HepG2 (cell line): Measurements from ENCODE around the gene KHNYN. TPM values are rescaled to one million over a fixed set of nuclear protein-coding genes. Genes with fewer than 3 reads are reported as not detected.
"Not testable (repeated sequence)": the region's sequence is repeated elsewhere in the genome, so short reads cannot be mapped to it uniquely, and the experiment has no call there.

Source experiments
- ATAC-seq: fragments of 200-7000 bp; cut with Tn5 transposase; 3 replicates; pipeline ENCODE4 v1.9.1; 2020; ENCODE audit warnings: mild to moderate bottlenecking, moderate library complexity
- BruUV-seq: library from RNA; stranded (reverse); fragments of 400-500 nt; replicated peaks from 2 replicates; lab custom pipeline; 2021; lab: Mats Ljungman, UMichigan
- CTCF ChIA-PET: fragments of 300-600 bp; formaldehyde crosslinking; extraction: SDS; loops from one replicate; lab custom pipeline; 2021; ENCODE audit warnings: low total read pairs, inconsistent platforms, low intra/inter-chr PET ratio; lab: Yijun Ruan, JAX
- POLR2A ChIA-PET: fragments of 350-600 bp; sonication (Branson Sonifier 250); formaldehyde crosslinking; loops from one replicate; lab custom pipeline; 2020; ENCODE audit warnings: antibody characterized with exemption, inconsistent platforms; lab: Yijun Ruan, JAX
- DNase-seq: peaks from one replicate; pipeline ENCODE4 v3.0.0-alpha.2; 2015; ENCODE audit warnings: low spot score
- FAIRE-seq: peaks from 3 replicates; lab custom pipeline; 2011; peaks lifted over from hg19 to GRCh38; lab: Jason Lieb, UNC
- H2AFZ ChIP-seq: one replicate; pipeline ENCODE4 v1.6.1; 2011; ENCODE audit warnings: low read length, inconsistent platforms
- H3K27ac ChIP-seq: fragments of 300-600 bp; 3 replicates; pipeline ENCODE4 v1.8.0; 2011; ENCODE audit warnings: mixed run types, mild to moderate bottlenecking, mixed read lengths, low read length, inconsistent platforms; ENCODE audit not compliant: insufficient read depth; ENCODE audit errors: extremely low read length
- H3K27me3 ChIP-seq, 2 experiments: fragments of 200-600 bp in 1 of 2; 2 replicates in 1 of 2; 3 replicates in 1 of 2; pipeline versions ENCODE4 v1.6.0 to v1.8.0; 2011; ENCODE audit warnings: low read length in 2 of 2, mild to moderate bottlenecking in 2 of 2, moderate library complexity in 2 of 2, inconsistent platforms in 1 of 2; ENCODE audit not compliant: insufficient read depth in 2 of 2, control insufficient read depth in 1 of 2
- H3K36me3 ChIP-seq, 2 experiments: fragments of 200-600 bp in 1 of 2; replicated peaks in 1 of 2; 2 replicates in 1 of 2; 3 replicates in 1 of 2; pipeline versions ENCODE4 v1.5.1 to v1.8.0; 2011; ENCODE audit warnings: low read length in 2 of 2, inconsistent platforms in 1 of 2; ENCODE audit not compliant: insufficient read depth in 2 of 2, control insufficient read depth in 1 of 2
- H3K4me1 ChIP-seq: 2 replicates; pipeline ENCODE4 v1.5.1; 2012; ENCODE audit warnings: low read length, inconsistent platforms; ENCODE audit not compliant: insufficient read depth
- H3K4me2 ChIP-seq: 2 replicates; pipeline ENCODE4 v1.6.0; 2011; ENCODE audit warnings: low read depth, low read length, inconsistent platforms
- H3K4me3 ChIP-seq, 3 experiments: fragments of 200-600 bp in 1 of 3; sonication (generic), shearing (Covaris generic) in 1 of 3; replicated peaks in 1 of 3; 2 replicates each; pipeline ENCODE4 v1.5.1; 2011 to 2016; ENCODE audit warnings: low read length in 3 of 3, inconsistent platforms in 2 of 3, low read depth in 2 of 3, mild to moderate bottlenecking in 2 of 3, control low read depth in 1 of 3, mixed read lengths in 1 of 3; ENCODE audit not compliant: insufficient read depth in 1 of 3
- H3K79me2 ChIP-seq: one replicate; pipeline ENCODE4 v1.6.1; 2011; ENCODE audit warnings: low read length, inconsistent platforms; ENCODE audit not compliant: insufficient read depth
- H3K9ac ChIP-seq: 2 replicates; pipeline ENCODE4 v1.6.0; 2011; ENCODE audit warnings: mild to moderate bottlenecking, low read depth, low read length, inconsistent platforms; ENCODE audit not compliant: insufficient read depth
- H3K9me3 ChIP-seq: 2 replicates; pipeline ENCODE4 v1.5.1; 2012; ENCODE audit warnings: mild to moderate bottlenecking, low read length
- H4K20me1 ChIP-seq: 2 replicates; pipeline ENCODE4 v1.6.0; 2011; ENCODE audit warnings: inconsistent platforms, mild to moderate bottlenecking, low read length, moderate library complexity; ENCODE audit not compliant: insufficient read depth
- IRX3 ChIP-seq: sonication (generic); formaldehyde crosslinking; IDR thresholded peaks from 2 replicates; pipeline ENCODE4 v1.8.1; 2023; ENCODE audit warnings: mild to moderate bottlenecking, low read depth, missing genetic modification reagents, borderline replicate concordance
- MYNN ChIP-seq: sonication (generic); formaldehyde crosslinking; IDR thresholded peaks from 2 replicates; pipeline ENCODE4 v1.4.0; 2020; ENCODE audit warnings: mild to moderate bottlenecking, low read depth, missing genetic modification reagents
- TCF7 ChIP-seq: sonication (generic); IDR thresholded peaks from 2 replicates; pipeline ENCODE4 v1.6.1; 2016; ENCODE audit warnings: antibody characterized with exemption, low read depth
- ZNF138 ChIP-seq: sonication (generic); formaldehyde crosslinking; IDR thresholded peaks from 2 replicates; pipeline ENCODE4 v1.5.0; 2020; ENCODE audit warnings: mild to moderate bottlenecking, low read depth, missing genetic modification reagents
- WGBS: methylation state at CpG from one replicate; pipeline ENCODE4 v1.1.6; 2017; ENCODE audit warnings: low lambda C conversion rate; 5-methylcytosine and 5-hydroxymethylcytosine counted together
- in situ Hi-C: cut with HindIII; loops from 2 replicates; pipeline ENCODE4 v1.10.0; 2017; ENCODE audit warnings: low pct_unique_long_range_greater_than_20kb; ENCODE audit not compliant: extremely low pct_ligation_motif_present
- intact Hi-C: fragments of 100-400 bp; cut with micrococcal nuclease; formaldehyde crosslinking; loops from one replicate; pipeline ENCODE4 v1.10.0; 2022; ENCODE audit not compliant: unreplicated experiment
- polyA plus RNA-seq, 8 experiments: library from polyadenylated mRNA; depleted of rRNA in 3 of 8; stranded (reverse) in 7 of 8; unstranded in 1 of 8; fragments of >200 nt; fragmentation: Illumina TruSeq in 4 of 8; extraction: Trizol in 4 of 8; gene quantifications; 2 replicates each; pipeline versions ENCODE4 v1.2.1 to v1.2.3, GENCODE V29; 2011 to 2016; ENCODE audit warnings: low read depth in 4 of 8, missing spikeins in 1 of 8, mixed read lengths in 1 of 8; ENCODE audit not compliant: insufficient read depth in 1 of 8
- total RNA-seq, 5 experiments: library from RNA; depleted of rRNA; stranded (reverse); fragments of >200 nt; fragmentation: Illumina TruSeq; extraction: Trizol; gene quantifications; 2 replicates each; pipeline ENCODE4 v1.2.3, GENCODE V29; 2016; ENCODE audit warnings: low read depth in 1 of 5
- TF ChIP-seq, protein P1 (sequence below): sonication (generic); formaldehyde crosslinking; IDR thresholded peaks from 2 replicates; pipeline ENCODE4 v1.5.1; 2020; ENCODE audit warnings: mild to moderate bottlenecking, missing genetic modification reagents, borderline replicate concordance

The KHNYN gene
- total and polyA plus RNA-seq, 2 of the 13 experiments (the other 11 are each of a cell fraction or from before 2014, with no cell fraction given), result 52.8 to 75.7 TPM

GRCh38 chr14:24473211-24473610 is 43.5 kb downstream of the KHNYN start (continued):
- TF ChIP-seq, protein P1, sequence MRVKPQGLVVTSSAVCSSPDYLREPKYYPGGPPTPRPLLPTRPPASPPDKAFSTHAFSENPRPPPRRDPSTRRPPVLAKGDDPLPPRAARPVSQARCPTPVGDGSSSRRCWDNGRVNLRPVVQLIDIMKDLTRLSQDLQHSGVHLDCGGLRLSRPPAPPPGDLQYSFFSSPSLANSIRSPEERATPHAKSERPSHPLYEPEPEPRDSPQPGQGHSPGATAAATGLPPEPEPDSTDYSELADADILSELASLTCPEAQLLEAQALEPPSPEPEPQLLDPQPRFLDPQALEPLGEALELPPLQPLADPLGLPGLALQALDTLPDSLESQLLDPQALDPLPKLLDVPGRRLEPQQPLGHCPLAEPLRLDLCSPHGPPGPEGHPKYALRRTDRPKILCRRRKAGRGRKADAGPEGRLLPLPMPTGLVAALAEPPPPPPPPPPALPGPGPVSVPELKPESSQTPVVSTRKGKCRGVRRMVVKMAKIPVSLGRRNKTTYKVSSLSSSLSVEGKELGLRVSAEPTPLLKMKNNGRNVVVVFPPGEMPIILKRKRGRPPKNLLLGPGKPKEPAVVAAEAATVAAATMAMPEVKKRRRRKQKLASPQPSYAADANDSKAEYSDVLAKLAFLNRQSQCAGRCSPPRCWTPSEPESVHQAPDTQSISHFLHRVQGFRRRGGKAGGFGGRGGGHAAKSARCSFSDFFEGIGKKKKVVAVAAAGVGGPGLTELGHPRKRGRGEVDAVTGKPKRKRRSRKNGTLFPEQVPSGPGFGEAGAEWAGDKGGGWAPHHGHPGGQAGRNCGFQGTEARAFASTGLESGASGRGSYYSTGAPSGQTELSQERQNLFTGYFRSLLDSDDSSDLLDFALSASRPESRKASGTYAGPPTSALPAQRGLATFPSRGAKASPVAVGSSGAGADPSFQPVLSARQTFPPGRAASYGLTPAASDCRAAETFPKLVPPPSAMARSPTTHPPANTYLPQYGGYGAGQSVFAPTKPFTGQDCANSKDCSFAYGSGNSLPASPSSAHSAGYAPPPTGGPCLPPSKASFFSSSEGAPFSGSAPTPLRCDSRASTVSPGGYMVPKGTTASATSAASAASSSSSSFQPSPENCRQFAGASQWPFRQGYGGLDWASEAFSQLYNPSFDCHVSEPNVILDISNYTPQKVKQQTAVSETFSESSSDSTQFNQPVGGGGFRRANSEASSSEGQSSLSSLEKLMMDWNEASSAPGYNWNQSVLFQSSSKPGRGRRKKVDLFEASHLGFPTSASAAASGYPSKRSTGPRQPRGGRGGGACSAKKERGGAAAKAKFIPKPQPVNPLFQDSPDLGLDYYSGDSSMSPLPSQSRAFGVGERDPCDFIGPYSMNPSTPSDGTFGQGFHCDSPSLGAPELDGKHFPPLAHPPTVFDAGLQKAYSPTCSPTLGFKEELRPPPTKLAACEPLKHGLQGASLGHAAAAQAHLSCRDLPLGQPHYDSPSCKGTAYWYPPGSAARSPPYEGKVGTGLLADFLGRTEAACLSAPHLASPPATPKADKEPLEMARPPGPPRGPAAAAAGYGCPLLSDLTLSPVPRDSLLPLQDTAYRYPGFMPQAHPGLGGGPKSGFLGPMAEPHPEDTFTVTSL (CRISPR knock-in tag), result no peak
- TF ChIP-seq MYNN (no peak), ZNF138 (no peak)

- no peaks in the 10 kb centered on the region for H4K20me1 ChIP-seq
- DNase-seq, result no peak
- no peaks in the 10 kb centered on the region for H3K79me2 ChIP-seq
- no peak overlapping the region for H2AFZ ChIP-seq
- no peak overlapping the region for H3K4me3 ChIP-seq
- H3K4me1 ChIP-seq, result no peaks in the 10 kb centered on the region
- BruUV-seq, result no TSS peak
- in situ Hi-C loops (no loop called here), intact Hi-C loops (no loop called here)
- H3K27me3 ChIP-seq, result no peaks in the 10 kb centered on the region
- TF ChIP-seq IRX3, result 0 out of 2 replicates have a peak, but pooled peaks have one; percentile 27
- no peak for TF ChIP-seq TCF7
- no peak for ATAC-seq
- no peaks in the 10 kb centered on the region for H3K36me3 ChIP-seq
- POLR2A ChIA-PET, result no interaction called here
- no peak overlapping the region for H3K9ac ChIP-seq
- H3K27ac ChIP-seq, result no peak overlapping the region
- WGBS, result 65% methylated on average over 4 of the region's 4 CpGs
- CTCF ChIA-PET, result no interaction called here
- FAIRE-seq, result no peak
- no peaks in the 10 kb centered on the region for H3K9me3 ChIP-seq
- H3K4me2 ChIP-seq, result no peak overlapping the region
Observed at GRCh38 chr14:24475261-24475660, 45.5 kb downstream of the KHNYN start.

- ATAC-seq, H3K27me3 ChIP-seq, CTCF ChIA-PET, H4K20me1 ChIP-seq, BruUV-seq, H3K27ac ChIP-seq, POLR2A ChIA-PET, H3K9ac ChIP-seq, H3K4me3 ChIP-seq, H3K36me3 ChIP-seq, FAIRE-seq, H3K79me2 ChIP-seq, DNase-seq, H3K9me3 ChIP-seq, H3K4me2 ChIP-seq, H2AFZ ChIP-seq: not testable (repeated sequence)
- in situ Hi-C loops (loop anchor here (5.0 kb wide), 1 partner anchor 197 kb away; no protein-coding TSS in a partner anchor), intact Hi-C loops (loop anchor here (10.0 kb wide), 1 partner anchor 675 kb away; no protein-coding TSS in a partner anchor)
- H3K4me1 ChIP-seq, result peaks cover 11% of the 10 kb centered on the region
- 0% methylated on average over 1 of the region's 1 CpG for WGBS
Observed at GRCh38 chr14:24479999-24480398, 50.2 kb downstream of the KHNYN start.
